Brain microvascular endothelial cell (primary cell): ENCODE measurements around the gene SSBP1.

Experiments
- DNase-seq: peaks from one replicate; pipeline ENCODE4 v3.0.0-alpha.2; 2020
- H3K27ac ChIP-seq: fragments of 250-450 bp; sonication (Bioruptor Pico); 2 replicates; pipeline ENCODE4 v1.5.1; 2020; ENCODE audit warnings: mild to moderate bottlenecking, moderate library complexity
- H3K27me3 ChIP-seq: fragments of 250-450 bp; sonication (Bioruptor Pico); replicated peaks from 2 replicates; pipeline ENCODE4 v1.5.1; 2020; ENCODE audit warnings: mild to moderate bottlenecking
- H3K36me3 ChIP-seq: fragments of 250-450 bp; sonication (Bioruptor Pico); replicated peaks from 2 replicates; pipeline ENCODE4 v1.5.1; 2020; ENCODE audit warnings: mild to moderate bottlenecking
- H3K4me3 ChIP-seq: 2 replicates; pipeline ENCODE4 v1.5.1; 2011; ENCODE audit warnings: low read depth, mild to moderate bottlenecking, control low read depth, low read length, moderate library complexity
- in situ Hi-C: cut with HindIII; loops from 2 replicates; pipeline ENCODE4 v1.10.0; 2017; ENCODE audit warnings: low sequenced_read_pairs, low pct_ligation_motif_present
- TF ChIP-seq, protein P1 (sequence below): IDR thresholded peaks from 2 replicates; pipeline ENCODE4 v1.5.1; 2011; ENCODE audit warnings: low read depth, mild to moderate bottlenecking, moderate library complexity, low read length, control low read depth, inconsistent platforms; ENCODE audit errors: missing control alignments

Gene SSBP1

DNA sequence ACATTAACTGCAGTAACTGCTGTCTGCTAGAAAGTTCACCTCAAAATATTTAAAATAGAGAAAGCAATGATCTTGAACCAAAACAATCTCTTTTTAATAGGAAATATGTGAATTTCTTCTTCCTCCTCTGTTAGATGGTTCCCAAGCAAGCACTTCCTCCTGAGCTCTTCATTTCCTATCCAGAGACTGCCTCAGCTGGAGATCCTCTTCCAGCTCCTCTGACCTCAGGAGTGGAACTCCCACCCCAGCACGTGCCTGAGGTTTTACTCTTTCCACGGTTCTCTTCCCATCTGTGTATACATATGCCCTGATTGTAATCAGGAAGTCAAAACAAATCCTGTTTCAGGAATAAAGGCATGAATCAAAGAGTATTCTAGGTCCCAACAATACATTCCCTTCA, 41.8 kb upstream of the SSBP1 start:
- in situ Hi-C loops: no loop called here
- TF ChIP-seq, protein P1, sequence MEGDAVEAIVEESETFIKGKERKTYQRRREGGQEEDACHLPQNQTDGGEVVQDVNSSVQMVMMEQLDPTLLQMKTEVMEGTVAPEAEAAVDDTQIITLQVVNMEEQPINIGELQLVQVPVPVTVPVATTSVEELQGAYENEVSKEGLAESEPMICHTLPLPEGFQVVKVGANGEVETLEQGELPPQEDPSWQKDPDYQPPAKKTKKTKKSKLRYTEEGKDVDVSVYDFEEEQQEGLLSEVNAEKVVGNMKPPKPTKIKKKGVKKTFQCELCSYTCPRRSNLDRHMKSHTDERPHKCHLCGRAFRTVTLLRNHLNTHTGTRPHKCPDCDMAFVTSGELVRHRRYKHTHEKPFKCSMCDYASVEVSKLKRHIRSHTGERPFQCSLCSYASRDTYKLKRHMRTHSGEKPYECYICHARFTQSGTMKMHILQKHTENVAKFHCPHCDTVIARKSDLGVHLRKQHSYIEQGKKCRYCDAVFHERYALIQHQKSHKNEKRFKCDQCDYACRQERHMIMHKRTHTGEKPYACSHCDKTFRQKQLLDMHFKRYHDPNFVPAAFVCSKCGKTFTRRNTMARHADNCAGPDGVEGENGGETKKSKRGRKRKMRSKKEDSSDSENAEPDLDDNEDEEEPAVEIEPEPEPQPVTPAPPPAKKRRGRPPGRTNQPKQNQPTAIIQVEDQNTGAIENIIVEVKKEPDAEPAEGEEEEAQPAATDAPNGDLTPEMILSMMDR: no peak
- Histone ChIP-seq H3K27me3 (no peaks in the 10 kb centered on the region), H3K27ac (no peak overlapping the region), H3K36me3 (no peaks in the 10 kb centered on the region), H3K4me3 (no peak overlapping the region)
- DNase-seq: no peak

GRCh38 chr7:141697211-141697871, 40.8 kb upstream of the SSBP1 start:
- no peak for DNase-seq
- Histone ChIP-seq H3K27me3 (no peaks in the 10 kb centered on the region), H3K4me3 (no peak overlapping the region), H3K27ac (no peak overlapping the region), H3K36me3 (no peaks in the 10 kb centered on the region)
- TF ChIP-seq, protein P1: no peak
- in situ Hi-C loops: no loop called here

DNA sequence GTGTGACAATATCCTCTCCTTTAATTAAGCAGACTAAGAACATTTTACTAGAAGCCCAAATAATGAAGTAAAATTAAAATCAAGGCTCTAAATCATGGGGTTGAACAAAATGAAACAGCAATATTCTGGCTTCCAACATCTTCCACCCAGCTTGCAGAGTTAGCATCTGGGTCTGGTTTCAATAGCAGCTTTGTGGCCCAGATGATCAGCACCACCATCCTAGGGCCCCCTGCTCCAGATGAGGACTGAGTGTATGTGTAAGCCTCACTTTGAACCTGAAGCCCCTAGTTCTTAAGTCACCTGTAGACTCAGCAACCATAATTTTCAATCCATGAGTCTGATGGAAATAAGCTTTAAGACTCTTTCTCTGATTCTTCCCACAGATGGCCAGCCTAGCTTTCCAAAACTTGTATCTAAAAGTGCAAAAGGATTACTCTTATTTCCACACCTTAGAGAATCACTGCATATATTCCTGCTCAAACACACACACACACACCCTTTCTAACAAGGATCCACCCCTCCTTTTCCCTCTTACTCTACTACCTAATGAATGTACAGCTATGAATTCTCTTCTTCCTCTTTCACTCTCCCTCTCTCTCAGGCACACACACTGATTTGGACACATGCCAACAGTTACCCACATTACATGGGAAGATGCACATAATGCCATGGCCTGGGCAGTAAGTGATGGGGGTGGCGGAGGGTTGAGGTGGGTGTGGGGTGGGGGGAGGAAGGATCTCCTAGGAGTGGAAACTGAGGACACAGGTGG, 39.7 kb upstream of the SSBP1 start:
- Histone ChIP-seq H3K4me3 (no peak overlapping the region), H3K27me3 (no peaks in the 10 kb centered on the region), H3K36me3 (no peaks in the 10 kb centered on the region), H3K27ac (no peak overlapping the region)
- in situ Hi-C loops: no loop called here
- no peak for DNase-seq
- TF ChIP-seq, protein P1: no peak

GRCh38 chr7:141699860-141700259, 38.3 kb upstream of the SSBP1 start:
- in situ Hi-C loops: no loop called here
- H3K27me3 ChIP-seq: no peaks in the 10 kb centered on the region
- no peak overlapping the region for H3K27ac ChIP-seq
- TF ChIP-seq, protein P1: no peak
- no peaks in the 10 kb centered on the region for H3K36me3 ChIP-seq
- no peak overlapping the region for H3K4me3 ChIP-seq
- no peak for DNase-seq

DNA sequence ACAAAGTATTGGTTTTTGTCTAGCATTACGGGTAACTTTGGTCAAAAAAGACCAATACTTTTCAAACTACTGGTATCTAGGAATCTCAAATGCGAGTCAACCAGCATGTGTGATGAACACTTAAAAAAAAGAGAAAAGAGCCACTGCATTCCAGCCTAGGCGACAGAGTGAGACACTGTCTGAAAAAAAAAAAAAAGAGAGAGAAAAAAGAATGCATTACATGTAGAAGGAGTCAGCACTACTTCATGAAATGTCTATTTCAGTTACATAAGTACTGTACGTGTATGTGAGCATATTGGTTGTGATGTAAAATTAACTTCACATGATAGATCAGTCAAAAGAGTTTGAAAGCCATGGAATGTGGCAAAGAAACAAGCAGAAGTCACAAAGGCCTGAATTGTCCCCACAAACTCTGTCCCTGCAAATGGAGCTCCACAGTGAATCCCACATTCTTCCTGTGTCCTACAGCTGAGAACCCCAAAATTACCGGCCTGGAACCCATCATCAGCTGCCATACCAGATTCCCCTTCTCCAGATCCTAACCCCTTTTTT, 37.8 kb upstream of the SSBP1 start:
- H3K27ac ChIP-seq: no peak overlapping the region
- H3K27me3 ChIP-seq: no peaks in the 10 kb centered on the region
- TF ChIP-seq, protein P1: no peak
- H3K36me3 ChIP-seq: no peaks in the 10 kb centered on the region
- H3K4me3 ChIP-seq: no peak overlapping the region
- in situ Hi-C loops: no loop called here
- no peak for DNase-seq
